Esophagus muscularis mucosa (tissue), 3 donors: ENCODE data around the gene B4GALT4.

Experiments used
- CTCF ChIP-seq, 3 experiments: fragments of 200-600 bp in 2 of 3; fragments of 450-650 bp in 1 of 3; sonication (generic) in 2 of 3; IDR thresholded peaks; one replicate each; pipeline ENCODE4 v1.5.1; 2017 to 2019; ENCODE audit warnings: antibody characterized with exemption in 3 of 3, mild to moderate bottlenecking in 2 of 3, moderate library complexity in 1 of 3
- EP300 ChIP-seq: sonication (generic); formaldehyde crosslinking; IDR thresholded peaks from one replicate; pipeline ENCODE4 v1.6.1; 2017; ENCODE audit warnings: antibody characterized with exemption

GRCh38 chr3:119230071-119230470, 10.6 kb downstream of the B4GALT4 start:
- no peak for TF ChIP-seq CTCF (IDR thresholded peaks at IDR 0.05)
- TF ChIP-seq EP300 = no peak
